ENCODE results near the gene MARK3. TPM values are rescaled to one million over a fixed set of nuclear protein-coding genes. Genes with fewer than 3 reads are reported as not detected.
"Not testable (repeated sequence)": the region's sequence is repeated elsewhere in the genome, so short reads cannot be mapped to it uniquely, and the experiment has no call there.

The MARK3 gene
- total RNA-seq, 2 experiments from 2014 or later = 107 TPM

DNA sequence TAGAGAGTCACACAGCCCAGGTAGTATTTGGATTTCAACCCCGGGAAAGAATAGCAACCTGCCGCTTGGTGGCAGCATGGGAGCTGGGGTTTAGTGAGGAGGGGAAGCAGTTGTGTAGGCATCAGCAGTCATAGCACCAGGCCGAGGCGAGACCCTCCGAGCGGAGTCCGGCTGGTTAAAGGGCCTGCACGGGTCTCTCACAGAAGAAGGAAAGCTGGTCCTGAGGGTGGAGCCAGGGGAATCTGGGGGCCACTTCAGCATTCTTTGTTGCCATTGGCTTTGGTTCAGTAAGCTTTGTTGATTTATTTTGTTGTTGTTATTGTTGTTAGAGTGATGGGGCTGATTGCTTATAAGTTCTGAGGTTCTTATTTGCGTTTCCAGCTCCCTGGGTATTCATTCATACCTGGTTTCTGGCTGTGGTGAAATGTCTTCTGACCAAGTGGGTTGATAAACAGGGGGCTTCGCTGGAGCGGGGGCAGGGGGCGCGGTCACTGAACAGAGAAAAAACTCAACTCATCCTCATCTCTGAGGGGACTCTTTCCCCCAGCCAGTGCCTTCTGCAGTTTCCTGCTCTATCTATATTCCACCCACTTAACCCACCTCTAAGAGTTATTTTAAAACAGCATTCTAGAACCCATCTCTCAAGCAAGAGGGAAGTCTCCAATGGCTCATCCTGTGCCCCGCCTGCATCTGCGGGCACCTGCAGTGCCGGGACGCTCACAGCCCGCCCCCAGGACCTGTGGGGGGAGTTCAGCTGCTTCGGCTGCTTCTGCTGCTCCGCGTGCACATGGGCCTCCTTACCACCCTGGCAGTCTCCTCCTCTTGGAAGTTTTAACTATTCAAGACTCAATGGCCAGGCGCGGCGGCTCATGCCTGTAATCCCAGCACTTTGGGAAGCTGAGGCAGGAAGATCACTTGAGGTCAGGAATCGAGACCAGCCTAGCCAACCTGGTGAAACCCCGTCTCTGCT, 125.8 kb downstream of the MARK3 start:
- Mint-ChIP-seq H3K9me3 (no peaks in the 10 kb centered on the region), H3K27me3 (no peaks in the 10 kb centered on the region), H3K4me3 (no peak overlapping the region), H3K27ac (no peak overlapping the region), H3K4me1 (ENCODE audit: low read depth) (no peaks in the 10 kb centered on the region), H3K36me3 (ENCODE audit: low read depth) (peaks cover 40% of the 10 kb centered on the region)
- ChIA-PET POLR2A (no interaction called here), CTCF (interaction anchor here (1.6 kb wide), 1 partner anchor 11 kb away, joined by 4 read pairs; no protein-coding TSS in a partner anchor)
- Histone ChIP-seq H3K4me3 (ENCODE audit: low read length) (no peak overlapping the region), H3K27me3 (ENCODE audit: control insufficient read depth in 1 of 2, insufficient read depth in 2 of 2, low read length in 2 of 2) (no peaks in the 10 kb centered on the region), H3K36me3 (ENCODE audit: insufficient read depth, low read length) (peaks cover 14% of the 10 kb centered on the region), H3K4me1 (ENCODE audit: insufficient read depth, low read length) (no peaks in the 10 kb centered on the region), H3K9me3 (ENCODE audit: control insufficient read depth in 1 of 2, insufficient read depth in 1 of 2, low read length in 2 of 2) (no peaks in the 10 kb centered on the region), H3K27ac (ENCODE audit: low read depth in 1 of 2, low read length in 2 of 2) (no peak overlapping the region)
- no peak for ATAC-seq (ENCODE audit: poor library complexity)
- no peak for DNase-seq
- TF ChIP-seq, protein P1, sequence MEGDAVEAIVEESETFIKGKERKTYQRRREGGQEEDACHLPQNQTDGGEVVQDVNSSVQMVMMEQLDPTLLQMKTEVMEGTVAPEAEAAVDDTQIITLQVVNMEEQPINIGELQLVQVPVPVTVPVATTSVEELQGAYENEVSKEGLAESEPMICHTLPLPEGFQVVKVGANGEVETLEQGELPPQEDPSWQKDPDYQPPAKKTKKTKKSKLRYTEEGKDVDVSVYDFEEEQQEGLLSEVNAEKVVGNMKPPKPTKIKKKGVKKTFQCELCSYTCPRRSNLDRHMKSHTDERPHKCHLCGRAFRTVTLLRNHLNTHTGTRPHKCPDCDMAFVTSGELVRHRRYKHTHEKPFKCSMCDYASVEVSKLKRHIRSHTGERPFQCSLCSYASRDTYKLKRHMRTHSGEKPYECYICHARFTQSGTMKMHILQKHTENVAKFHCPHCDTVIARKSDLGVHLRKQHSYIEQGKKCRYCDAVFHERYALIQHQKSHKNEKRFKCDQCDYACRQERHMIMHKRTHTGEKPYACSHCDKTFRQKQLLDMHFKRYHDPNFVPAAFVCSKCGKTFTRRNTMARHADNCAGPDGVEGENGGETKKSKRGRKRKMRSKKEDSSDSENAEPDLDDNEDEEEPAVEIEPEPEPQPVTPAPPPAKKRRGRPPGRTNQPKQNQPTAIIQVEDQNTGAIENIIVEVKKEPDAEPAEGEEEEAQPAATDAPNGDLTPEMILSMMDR (IDR thresholded peaks at IDR 0.05) = no peak
- intact Hi-C loops (cut with DNase I, micrococcal nuclease) = no loop called here

DNA sequence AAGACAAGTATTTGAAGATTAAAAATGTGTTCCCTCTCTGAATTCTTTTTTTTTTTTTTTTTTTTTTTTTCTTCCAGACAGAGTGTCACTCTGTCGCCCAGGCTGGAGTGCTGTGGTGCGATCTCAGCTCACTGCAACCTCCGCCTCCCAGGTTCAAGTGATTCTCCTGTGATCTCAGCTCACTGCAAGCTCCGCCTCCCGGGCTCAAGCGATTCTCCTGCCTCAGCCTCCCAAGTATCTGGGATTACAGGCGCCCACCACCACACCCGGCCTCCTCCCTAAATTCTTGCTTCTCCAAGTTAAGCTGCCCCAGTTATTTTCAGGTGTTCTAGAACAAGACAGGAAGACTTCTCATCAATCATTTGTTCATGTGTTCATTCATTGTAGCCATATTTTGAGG, 127.0 kb downstream of the MARK3 start:
- not testable (repeated sequence) for H3K4me1 Mint-ChIP-seq (ENCODE audit: low read depth)

DNA sequence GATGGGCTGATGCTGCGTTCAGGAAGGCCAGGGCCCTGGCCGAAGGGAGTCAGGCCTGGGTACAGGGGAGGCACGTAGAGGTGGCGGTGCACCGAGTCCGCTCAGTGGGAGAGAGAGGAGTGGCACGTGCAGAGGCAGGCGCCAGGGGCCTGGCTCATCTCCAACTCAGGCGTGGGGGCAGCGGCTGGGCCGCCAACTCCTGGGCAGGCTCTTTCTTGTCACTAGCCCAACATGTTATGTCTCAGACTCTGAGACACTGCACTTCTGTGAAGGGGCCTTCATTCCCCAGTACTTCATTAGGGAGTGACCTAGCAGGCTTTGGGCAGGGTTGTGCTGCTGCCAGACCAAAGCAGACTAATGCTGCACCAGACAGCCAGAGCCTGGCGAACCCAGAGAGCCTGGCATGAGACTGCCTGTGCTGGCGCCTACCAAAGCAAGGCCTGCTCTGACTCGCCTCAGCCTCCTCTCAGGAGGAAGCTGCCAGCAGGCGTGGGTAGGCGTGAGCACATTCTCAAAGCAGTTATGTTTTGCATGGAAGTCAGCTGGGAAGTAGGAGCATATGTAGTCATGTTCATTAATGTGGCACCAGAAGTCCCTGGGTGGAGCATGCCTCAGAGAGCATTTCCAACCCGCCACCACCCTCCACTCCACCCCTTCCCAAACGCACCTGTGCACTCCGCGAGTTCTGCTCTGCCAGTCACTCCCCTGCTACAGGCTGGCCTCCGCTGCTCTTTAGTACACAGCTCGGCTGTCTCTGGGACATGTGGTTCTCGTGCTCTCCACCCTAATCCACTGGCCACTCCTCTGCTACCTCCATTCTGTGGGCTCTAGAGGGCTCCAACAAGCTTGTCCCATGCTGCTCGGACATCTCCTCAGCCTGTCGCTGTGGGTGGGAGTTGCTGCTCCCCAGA, 127.7 kb downstream of the MARK3 start:
- Mint-ChIP-seq H3K27ac (no peak overlapping the region), H3K36me3 (ENCODE audit: low read depth) (peaks cover 25% of the 10 kb centered on the region), H3K9me3 (no peaks in the 10 kb centered on the region), H3K4me3 (no peak overlapping the region), H3K27me3 (no peaks in the 10 kb centered on the region), H3K4me1 (ENCODE audit: low read depth) (no peaks in the 10 kb centered on the region)
- DNase-seq = no peak
- peaks cover 12% of the 10 kb centered on the region for H3K36me3 ChIP-seq (ENCODE audit: insufficient read depth, low read length)
- POLR2A ChIA-PET = no interaction called here
- TF ChIP-seq, protein P1 (IDR thresholded peaks at IDR 0.05) = no peak
- H3K9me3 ChIP-seq (ENCODE audit: control insufficient read depth in 1 of 2, insufficient read depth in 1 of 2, low read length in 2 of 2) = no peaks in the 10 kb centered on the region
- H3K27ac ChIP-seq (ENCODE audit: low read depth in 1 of 2, low read length in 2 of 2) = no peak overlapping the region
- H3K4me3 ChIP-seq (ENCODE audit: low read length) = no peak overlapping the region
- intact Hi-C loops (cut with DNase I, micrococcal nuclease) = no loop called here
- H3K27me3 ChIP-seq (ENCODE audit: control insufficient read depth in 1 of 2, insufficient read depth in 2 of 2, low read length in 2 of 2) = no peaks in the 10 kb centered on the region
- ATAC-seq (ENCODE audit: poor library complexity) = no peak
- no peaks in the 10 kb centered on the region for H3K4me1 ChIP-seq (ENCODE audit: insufficient read depth, low read length)
- CTCF ChIA-PET = no interaction called here

More for the DNA sequence above, 127.0 kb downstream of the MARK3 start:
- H3K27me3 ChIP-seq (ENCODE audit: control insufficient read depth in 1 of 2, insufficient read depth in 2 of 2, low read length in 2 of 2); H3K4me3 Mint-ChIP-seq; H3K4me1 ChIP-seq (ENCODE audit: insufficient read depth, low read length); DNase-seq; POLR2A ChIA-PET; ATAC-seq (ENCODE audit: poor library complexity); intact Hi-C loops (cut with DNase I, micrococcal nuclease); H3K27me3 Mint-ChIP-seq; H3K4me3 ChIP-seq (ENCODE audit: low read length); H3K27ac ChIP-seq (ENCODE audit: low read depth in 1 of 2, low read length in 2 of 2); H3K9me3 ChIP-seq (ENCODE audit: control insufficient read depth in 1 of 2, insufficient read depth in 1 of 2, low read length in 2 of 2); H3K9me3 Mint-ChIP-seq; CTCF ChIA-PET; H3K27ac Mint-ChIP-seq: not testable (repeated sequence)
- peaks cover 12% of the 10 kb centered on the region for H3K36me3 ChIP-seq (ENCODE audit: insufficient read depth, low read length)
- peaks cover 32% of the 10 kb centered on the region for H3K36me3 Mint-ChIP-seq (ENCODE audit: low read depth)
